Adrenal gland (tissue), 12 donors: ENCODE results near the gene FABP2. TPM values are rescaled to one million over a fixed set of nuclear protein-coding genes. Genes with fewer than 3 reads are reported as not detected.

Source experiments
- DNase-seq, 7 donors: peaks; one replicate each; pipeline ENCODE4 v3.0.0-alpha.2; 2019 to 2020
- H3K27ac ChIP-seq, 5 donors: fragments of 200-600 bp; sonication (generic) in 4 of 5; 1 replicate in 3 of 5; 2 replicates in 2 of 5; pipeline versions ENCODE4 v1.5.1 to v1.8.0; 2016 to 2020; ENCODE audit warnings: mild to moderate bottlenecking in 1 of 5
- H3K27me3 ChIP-seq: fragments of 200-600 bp; 2 replicates; pipeline ENCODE4 v1.8.0; 2021
- H3K36me3 ChIP-seq, 2 donors: fragments of 200-600 bp; replicated peaks in 1 of 2; 1 replicate in 1 of 2; 2 replicates in 1 of 2; pipeline versions ENCODE4 v1.5.1 to v1.8.0; 2018 to 2022
- H3K4me1 ChIP-seq, 2 donors: fragments of 200-600 bp; replicated peaks in 1 of 2; 1 replicate in 1 of 2; 2 replicates in 1 of 2; pipeline versions ENCODE4 v1.5.1 to v1.8.0; 2018 to 2021
- H3K4me3 ChIP-seq, 4 donors: fragments of 200-600 bp; sonication (generic) in 3 of 4; one replicate each; pipeline ENCODE4 v1.5.1; 2016 to 2018
- H3K9me3 ChIP-seq, 3 donors: fragments of 200-600 bp; sonication (generic) in 1 of 3; replicated peaks in 1 of 3; 1 replicate in 2 of 3; 2 replicates in 1 of 3; pipeline versions ENCODE4 v1.5.1 to v1.8.0; 2016 to 2021
- CTCF ChIP-seq, 6 experiments: fragments of 450-650 bp in 4 of 6; fragments of 200-600 bp in 2 of 6; sonication (generic) in 1 of 6; IDR thresholded peaks; 1 replicate in 5 of 6; 2 replicates in 1 of 6; pipeline versions ENCODE4 v1.5.1 to v1.8.0; 2016 to 2021; ENCODE audit warnings: antibody characterized with exemption in 6 of 6, mild to moderate bottlenecking in 2 of 6, moderate library complexity in 1 of 6
- POLR2A ChIP-seq, 2 donors: fragments of 450-650 bp; IDR thresholded peaks; one replicate each; pipeline ENCODE4 v1.6.1; 2017; ENCODE audit warnings: antibody characterized with exemption in 2 of 2, mild to moderate bottlenecking in 2 of 2, moderate library complexity in 1 of 2
- WGBS, 4 donors: extraction: QIAGEN DNeasy Blood & Tissue Kit in 2 of 4; methylation state at CpG; one replicate each; pipeline versions ENCODE4 v1.1.5 to v1.1.7; 2013 to 2017; 5-methylcytosine and 5-hydroxymethylcytosine counted together
- intact Hi-C, 2 donors: fragments of 100-400 bp; cut with DNase I; formaldehyde crosslinking; loops; one replicate each; pipeline versions ENCODE4 v1.14.1 to v1.15.0; 2022 to 2023
- polyA plus RNA-seq, 3 donors: library from polyadenylated mRNA; stranded (reverse); fragments of 200-250 nt in 2 of 3; fragments of 350-450 nt in 1 of 3; fragmentation: Illumina TruSeq in 1 of 3; extraction: RNeasy Lipid Tissue Mini Kit (QIAGEN cat#74804) in 1 of 3; gene quantifications; one replicate each; pipeline ENCODE4 v1.2.3, GENCODE V29; 2013 to 2014
- total RNA-seq, 9 donors: library from RNA; depleted of rRNA in 4 of 9; stranded (reverse); fragments of >200 nt in 4 of 9; fragments of 120-200 nt in 1 of 9; fragmentation: NEBNext Ultra II Directional in 1 of 9; extraction: Animal tissue kit (Norgen Biotek cat#: 25700) in 1 of 9; gene quantifications; one replicate each; pipeline versions ENCODE4 v1.1.0 to v1.2.4, GENCODE V29; 2013 to 2023
- donor health status: healthy with polysubstance abuse.
- donor health status: Bipolar disorder and iron deficiency.
- donor health status: DM: yes; HTN: yes; CAD: no.
- donor health status: DM: no; HTN: no; CAD: no.
- donor health status: DM: no; HTN: no; CAD: no.
- donor health status: DM: yes; HTN: yes; CAD: no.

The FABP2 gene
- total and polyA plus RNA-seq, 12 donors, result 0.11 to 7.7 (median 0.42) TPM; not detected in 6

DNA sequence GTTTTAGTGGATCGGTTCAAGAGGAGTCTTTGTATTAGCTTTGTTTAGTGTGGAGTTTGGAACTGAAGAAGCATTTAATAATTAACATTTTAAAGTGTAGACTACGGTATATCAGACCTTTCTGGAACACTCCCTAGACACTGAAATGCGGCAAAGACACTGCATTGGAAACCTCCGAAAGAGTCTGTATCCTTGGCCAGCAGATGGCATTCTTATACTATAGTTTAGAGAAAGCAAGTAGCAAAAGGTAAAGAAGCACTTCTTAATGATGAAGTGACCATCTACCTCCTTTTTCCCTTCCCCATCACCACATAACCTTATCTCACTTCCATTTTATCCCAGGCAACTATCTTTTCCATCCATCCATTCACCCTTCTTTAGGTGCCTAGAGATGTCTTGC, 7.6 kb downstream of the FABP2 start:
- WGBS, 4 donors, result 19 to 35% (median 25%) methylated on average over 4 of the region's 4 CpGs
- peak in 5 of 7 donors; percentile 14 to 58 (median 22) for DNase-seq
- TF ChIP-seq POLR2A (IDR thresholded peaks at IDR 0.05), result no peak
- peak; percentile 8 to 68 (median 54) for TF ChIP-seq CTCF (IDR thresholded peaks at IDR 0.05)
- no peak overlapping the region for H3K27ac ChIP-seq
- H3K4me3 ChIP-seq, result no peak overlapping the region
- intact Hi-C loops, result loop anchor here in 1 of 2 donors (10.0 kb wide), 1 partner anchor 420 kb away; no protein-coding TSS in a partner anchor
- no peaks in the 10 kb centered on the region for H3K36me3 ChIP-seq
- no peaks in the 10 kb centered on the region for H3K27me3 ChIP-seq
- no peaks in the 10 kb centered on the region for H3K4me1 ChIP-seq
- H3K9me3 ChIP-seq, result no peaks in the 10 kb centered on the region

GRCh38 chr4:119313237-119313636, 8.7 kb downstream of the FABP2 start:
- TF ChIP-seq CTCF (IDR thresholded peaks at IDR 0.05), result no peak
- TF ChIP-seq POLR2A (IDR thresholded peaks at IDR 0.05), result no peak
- no peak overlapping the region for H3K27ac ChIP-seq
- H3K4me1 ChIP-seq, result no peaks in the 10 kb centered on the region
- intact Hi-C loops, result loop anchor here in 1 of 2 donors (10.0 kb wide), 1 partner anchor 422 kb away; no protein-coding TSS in a partner anchor
- no peak for DNase-seq
- H3K27me3 ChIP-seq, result no peaks in the 10 kb centered on the region
- no peak overlapping the region for H3K4me3 ChIP-seq
- H3K36me3 ChIP-seq, result no peaks in the 10 kb centered on the region
- no peaks in the 10 kb centered on the region for H3K9me3 ChIP-seq

- 36 to 70% (median 55%) methylated on average over 1 of the region's 1 CpG for WGBS, 4 donors
- intact Hi-C loops, result loop anchor here in 1 of 2 donors (10.0 kb wide), 1 partner anchor 424 kb away; no protein-coding TSS in a partner anchor
- no peak overlapping the region for H3K27ac ChIP-seq
- no peaks in the 10 kb centered on the region for H3K9me3 ChIP-seq
- no peak overlapping the region for H3K4me3 ChIP-seq
- no peaks in the 10 kb centered on the region for H3K4me1 ChIP-seq
- no peak for DNase-seq
- TF ChIP-seq POLR2A (IDR thresholded peaks at IDR 0.05) (no peak), CTCF (IDR thresholded peaks at IDR 0.05) (no peak)
- H3K27me3 ChIP-seq, result no peaks in the 10 kb centered on the region
- H3K36me3 ChIP-seq, result no peaks in the 10 kb centered on the region
Observed at GRCh38 chr4:119310826-119311225, 11.1 kb downstream of the FABP2 start.

- TF ChIP-seq CTCF (IDR thresholded peaks at IDR 0.05) (no peak), POLR2A (IDR thresholded peaks at IDR 0.05) (no peak)
- Histone ChIP-seq H3K9me3 (no peaks in the 10 kb centered on the region), H3K4me1 (no peaks in the 10 kb centered on the region), H3K36me3 (no peaks in the 10 kb centered on the region), H3K27ac (no peak overlapping the region), H3K27me3 (no peaks in the 10 kb centered on the region), H3K4me3 (no peak overlapping the region)
- intact Hi-C loops, result no loop called here
- no peak for DNase-seq
Observed at GRCh38 chr4:119307606-119308005, 14.3 kb downstream of the FABP2 start.
